Sigmoid colon (tissue), 4 donors: ENCODE results near the gene FAM76A.

Experiments used
- EP300 ChIP-seq, 4 donors: sonication (generic); formaldehyde crosslinking; IDR thresholded peaks; one replicate each; pipeline ENCODE4 v1.6.1; 2017; ENCODE audit warnings: antibody characterized with exemption in 4 of 4
- POLR2A ChIP-seq, 2 donors: fragments of 450-650 bp; IDR thresholded peaks; one replicate each; pipeline ENCODE4 v1.6.1; 2016; ENCODE audit warnings: antibody characterized with exemption in 2 of 2, mild to moderate bottlenecking in 2 of 2, moderate library complexity in 2 of 2
- TF ChIP-seq, protein P1 (sequence below), 4 experiments: fragments of 450-650 bp in 3 of 4; fragments of 200-600 bp in 1 of 4; IDR thresholded peaks; one replicate each; pipeline ENCODE4 v1.5.1; 2016 to 2019; ENCODE audit warnings: antibody characterized with exemption in 4 of 4, mild to moderate bottlenecking in 3 of 4, moderate library complexity in 2 of 4

DNA sequence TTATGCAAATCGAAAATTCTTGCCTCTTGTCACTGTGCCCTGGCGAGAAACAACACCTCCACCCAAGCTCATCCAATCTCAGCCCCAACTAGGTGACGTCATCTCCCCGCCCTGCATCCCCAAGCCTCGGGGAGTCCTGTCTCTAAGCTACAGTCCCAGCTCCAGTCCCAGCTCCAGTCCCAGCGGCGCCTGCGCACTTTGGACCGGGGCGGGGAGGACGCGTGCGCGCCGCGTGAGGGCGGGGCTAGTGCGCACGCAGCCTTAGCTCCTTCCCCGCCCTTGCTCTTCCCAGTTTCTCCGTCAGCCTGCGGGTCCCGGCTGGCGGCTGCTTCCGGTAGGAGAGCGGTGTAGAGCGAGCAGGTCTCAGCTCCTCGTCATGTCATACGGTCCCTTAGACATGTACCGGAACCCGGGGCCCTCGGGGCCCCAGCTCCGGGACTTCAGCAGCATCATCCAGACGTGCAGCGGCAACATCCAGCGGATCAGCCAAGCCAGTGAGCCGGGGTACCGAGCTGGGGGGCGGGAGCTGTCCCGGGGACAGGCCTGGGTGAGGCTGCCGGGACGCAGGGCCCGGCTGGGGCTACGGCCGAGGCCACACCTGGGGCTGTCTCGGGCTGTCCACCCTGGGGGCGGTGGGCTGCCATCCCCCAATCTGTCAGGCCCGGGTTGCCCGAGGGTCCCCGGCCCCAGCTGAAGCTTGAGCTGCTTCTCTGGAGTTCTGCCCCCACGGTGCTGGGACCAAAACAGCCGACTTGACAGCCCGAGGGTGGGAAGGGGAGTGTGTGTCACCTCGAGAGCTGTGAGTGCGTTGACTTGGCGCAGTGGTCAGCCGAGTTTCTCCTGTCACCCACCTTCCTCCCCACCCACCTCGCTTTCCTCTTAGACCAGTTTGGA is 47.4 kb downstream of the FAM76A start, which contains the start of gene STX12:
- TF ChIP-seq, protein P1, sequence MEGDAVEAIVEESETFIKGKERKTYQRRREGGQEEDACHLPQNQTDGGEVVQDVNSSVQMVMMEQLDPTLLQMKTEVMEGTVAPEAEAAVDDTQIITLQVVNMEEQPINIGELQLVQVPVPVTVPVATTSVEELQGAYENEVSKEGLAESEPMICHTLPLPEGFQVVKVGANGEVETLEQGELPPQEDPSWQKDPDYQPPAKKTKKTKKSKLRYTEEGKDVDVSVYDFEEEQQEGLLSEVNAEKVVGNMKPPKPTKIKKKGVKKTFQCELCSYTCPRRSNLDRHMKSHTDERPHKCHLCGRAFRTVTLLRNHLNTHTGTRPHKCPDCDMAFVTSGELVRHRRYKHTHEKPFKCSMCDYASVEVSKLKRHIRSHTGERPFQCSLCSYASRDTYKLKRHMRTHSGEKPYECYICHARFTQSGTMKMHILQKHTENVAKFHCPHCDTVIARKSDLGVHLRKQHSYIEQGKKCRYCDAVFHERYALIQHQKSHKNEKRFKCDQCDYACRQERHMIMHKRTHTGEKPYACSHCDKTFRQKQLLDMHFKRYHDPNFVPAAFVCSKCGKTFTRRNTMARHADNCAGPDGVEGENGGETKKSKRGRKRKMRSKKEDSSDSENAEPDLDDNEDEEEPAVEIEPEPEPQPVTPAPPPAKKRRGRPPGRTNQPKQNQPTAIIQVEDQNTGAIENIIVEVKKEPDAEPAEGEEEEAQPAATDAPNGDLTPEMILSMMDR (IDR thresholded peaks at IDR 0.05), result no peak
- TF ChIP-seq EP300 (IDR thresholded peaks at IDR 0.05) (peak in 1 of 4 donors; percentile 3), POLR2A (IDR thresholded peaks at IDR 0.05) (peak; percentile 87 to 89)
